Inferior parietal cortex (tissue), 1 donor: ENCODE results near the gene COPZ1.

Source experiments
- DNase-seq: peaks from one replicate; pipeline ENCODE4 v3.0.0-alpha.2; 2016; ENCODE audit errors: extremely low spot score

The COPZ1 gene

GRCh38 chr12:54394281-54394719 is 69.4 kb downstream of the COPZ1 start:
- DNase-seq: peak; percentile 92

- no peak for DNase-seq
Measured at GRCh38 chr12:54394986-54395385, 70.1 kb downstream of the COPZ1 start.

- DNase-seq: no peak
Measured at GRCh38 chr12:54395545-54395944, 70.6 kb downstream of the COPZ1 start.

- no peak for DNase-seq
Measured at GRCh38 chr12:54397157-54397556, 72.2 kb downstream of the COPZ1 start.

GRCh38 chr12:54398218-54398617 is 73.3 kb downstream of the COPZ1 start:
- DNase-seq: no peak

DNA sequence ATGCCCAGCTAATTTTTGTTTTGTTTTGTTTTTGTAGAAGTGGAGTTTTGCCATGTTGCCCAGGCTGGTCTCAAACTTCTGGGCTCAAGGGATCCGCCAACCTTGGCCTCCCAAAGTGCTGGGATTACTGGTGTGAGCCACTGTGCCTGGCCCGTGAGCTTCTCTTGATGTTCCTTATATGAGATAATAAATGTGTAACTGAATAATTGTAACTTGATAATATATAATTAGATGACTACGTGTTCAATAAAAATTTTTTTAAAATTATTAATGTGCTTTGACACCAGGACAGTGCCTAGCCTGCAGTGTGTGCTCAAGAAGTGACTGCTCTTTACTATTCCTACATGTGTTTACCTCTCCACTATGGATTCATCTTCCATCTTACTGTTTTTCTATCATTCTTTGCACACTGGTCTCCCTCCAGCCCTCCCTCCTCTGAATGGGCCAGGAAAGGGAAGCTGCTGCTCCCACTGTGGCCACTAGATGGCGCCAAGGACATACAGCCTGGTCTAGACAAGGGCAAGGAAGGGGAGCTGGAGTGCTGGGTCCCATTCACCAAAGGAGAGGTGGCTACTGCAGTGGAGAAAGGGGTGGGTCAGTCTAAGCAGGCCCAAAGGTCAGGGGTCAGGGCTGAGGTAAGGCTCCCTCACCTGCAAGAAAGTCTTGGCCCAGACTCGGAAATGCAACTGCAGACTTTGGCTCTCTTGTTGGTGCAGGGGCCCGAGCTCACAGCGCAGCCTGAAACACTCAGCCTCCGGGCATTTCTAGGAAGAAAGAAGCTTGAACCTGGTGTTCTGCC is 74.3 kb downstream of the COPZ1 start:
- DNase-seq: peak; percentile 93

- no peak for DNase-seq
Measured at GRCh38 chr12:54401119-54401518, 76.2 kb downstream of the COPZ1 start.
